ENCODE measurements around the gene CD38. TPM values are rescaled to one million over a fixed set of nuclear protein-coding genes. Genes with fewer than 3 reads are reported as not detected.
"Not testable (repeated sequence)": the region's sequence is repeated elsewhere in the genome, so short reads cannot be mapped to it uniquely, and the experiment has no call there.

Gene CD38
- total RNA-seq, 1 experiment from 2014 or later = not detected

DNA sequence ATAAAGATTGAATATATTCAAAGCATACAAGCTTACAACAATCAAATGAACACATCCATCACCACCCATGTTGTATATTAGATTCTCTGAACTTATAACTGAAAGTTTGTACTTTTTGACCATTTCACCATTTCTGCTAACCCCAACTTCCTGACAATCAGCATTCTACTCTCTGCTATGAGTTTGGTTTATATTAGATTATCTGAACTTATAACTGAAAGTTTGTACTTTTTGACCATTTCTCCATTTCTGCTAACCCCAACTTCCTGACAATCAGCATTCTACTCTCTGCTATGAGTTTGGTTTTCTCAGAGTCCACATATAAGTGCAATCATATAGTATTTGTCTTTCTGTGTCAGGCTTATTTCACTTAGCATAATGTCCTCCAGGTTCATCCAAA lies 15.7 kb upstream of the CD38 start:
- DNase-seq (ENCODE audit: low spot score) = not testable (repeated sequence)

DNA sequence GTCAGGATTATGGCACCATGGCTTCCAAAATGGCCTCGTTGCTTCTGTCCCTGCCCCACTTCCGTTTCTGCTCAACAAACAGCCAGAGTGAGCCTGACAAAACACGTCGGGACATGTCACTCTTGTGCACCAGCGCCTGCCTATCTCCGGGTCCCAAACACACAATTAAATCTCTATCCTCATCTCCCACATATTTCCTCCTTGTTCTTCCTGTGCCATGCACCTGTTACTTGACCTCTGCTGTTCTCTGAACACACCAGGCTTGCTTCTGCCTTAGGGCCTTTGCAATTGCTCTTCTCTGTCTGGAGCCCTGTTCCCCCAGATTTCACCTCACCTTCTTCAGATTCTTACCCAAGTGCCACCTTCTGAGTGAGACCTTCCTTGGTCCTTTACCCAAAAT lies 12.7 kb upstream of the CD38 start:
- DNase-seq (ENCODE audit: low spot score) = no peak

DNA sequence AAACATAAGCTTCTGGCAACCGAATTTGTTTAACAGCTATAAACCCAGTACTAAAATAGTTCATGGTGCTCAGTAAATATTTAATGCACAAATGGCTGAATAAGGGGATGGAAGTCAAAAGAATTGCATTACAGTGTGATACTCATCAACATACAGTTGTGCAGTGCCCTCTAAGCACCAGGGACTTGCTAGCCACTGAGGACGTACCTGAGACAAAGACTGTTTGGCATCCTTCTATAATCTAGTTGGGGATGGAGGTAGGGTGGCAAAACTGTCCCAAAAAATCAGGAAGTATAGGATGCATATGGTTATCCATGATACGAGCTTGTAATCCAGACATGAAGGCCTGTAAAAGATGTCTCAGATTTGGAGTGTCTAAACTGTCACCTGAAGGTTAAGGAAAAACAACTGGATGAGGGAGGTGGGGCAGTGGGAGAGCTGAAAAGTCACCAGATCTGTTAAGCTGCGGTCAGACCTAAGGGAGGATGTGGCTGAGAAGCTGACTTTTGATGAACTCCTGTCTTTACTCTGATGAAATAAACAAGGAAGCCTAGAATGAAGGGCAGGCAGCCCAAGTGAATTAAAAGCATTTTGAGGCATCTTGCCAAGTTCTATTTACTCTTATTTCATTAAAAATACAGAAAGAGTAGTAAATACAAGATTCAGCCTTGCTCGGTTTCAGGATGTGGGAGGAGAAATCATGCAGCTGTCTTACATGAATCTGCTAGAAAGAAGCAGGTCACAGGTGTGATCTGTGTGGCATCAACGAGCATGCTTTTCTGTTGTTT lies 12.0 kb upstream of the CD38 start:
- DNase-seq (ENCODE audit: low spot score) = no peak

DNA sequence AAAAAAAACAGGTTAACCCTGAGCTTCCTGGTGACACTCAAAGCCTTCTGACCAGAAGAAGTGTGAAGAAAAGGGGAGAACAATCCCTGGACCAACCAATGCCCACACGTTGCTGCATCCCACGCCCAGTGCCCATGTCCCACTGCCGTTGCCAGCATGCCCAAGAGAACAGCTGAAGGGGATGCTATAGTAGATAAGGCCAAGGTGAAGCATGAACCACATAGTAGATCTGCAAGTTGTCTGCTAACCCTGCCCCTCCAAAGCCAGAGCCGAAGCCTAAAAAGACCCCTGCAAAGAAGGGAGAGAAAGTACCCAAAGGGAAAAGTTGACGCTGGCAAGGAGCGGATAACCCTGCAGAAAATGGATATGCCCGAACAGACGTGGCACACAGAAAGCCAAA lies 11.3 kb upstream of the CD38 start:
- no peak for DNase-seq (ENCODE audit: low spot score)

DNA sequence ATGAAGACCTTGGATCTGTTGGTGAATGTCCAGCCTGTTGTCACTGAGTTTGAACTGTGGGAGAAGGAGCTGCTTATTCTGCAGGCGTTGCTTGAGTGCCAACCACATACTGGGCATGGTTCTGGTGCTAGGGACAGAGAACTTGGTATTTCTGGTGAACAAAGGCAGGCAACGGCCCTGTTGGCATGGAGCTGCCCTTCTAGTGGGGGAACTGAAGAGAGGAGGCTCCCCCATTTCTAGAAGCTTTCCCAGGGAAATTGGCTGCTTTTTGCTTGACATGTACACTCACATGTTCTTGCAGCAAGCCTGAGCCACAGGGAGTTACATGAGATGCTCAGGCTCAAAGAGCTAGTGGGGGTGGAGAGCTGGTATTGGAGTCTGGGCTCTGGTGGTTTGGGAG lies 8.9 kb upstream of the CD38 start:
- DNase-seq (ENCODE audit: low spot score) = no peak

DNA sequence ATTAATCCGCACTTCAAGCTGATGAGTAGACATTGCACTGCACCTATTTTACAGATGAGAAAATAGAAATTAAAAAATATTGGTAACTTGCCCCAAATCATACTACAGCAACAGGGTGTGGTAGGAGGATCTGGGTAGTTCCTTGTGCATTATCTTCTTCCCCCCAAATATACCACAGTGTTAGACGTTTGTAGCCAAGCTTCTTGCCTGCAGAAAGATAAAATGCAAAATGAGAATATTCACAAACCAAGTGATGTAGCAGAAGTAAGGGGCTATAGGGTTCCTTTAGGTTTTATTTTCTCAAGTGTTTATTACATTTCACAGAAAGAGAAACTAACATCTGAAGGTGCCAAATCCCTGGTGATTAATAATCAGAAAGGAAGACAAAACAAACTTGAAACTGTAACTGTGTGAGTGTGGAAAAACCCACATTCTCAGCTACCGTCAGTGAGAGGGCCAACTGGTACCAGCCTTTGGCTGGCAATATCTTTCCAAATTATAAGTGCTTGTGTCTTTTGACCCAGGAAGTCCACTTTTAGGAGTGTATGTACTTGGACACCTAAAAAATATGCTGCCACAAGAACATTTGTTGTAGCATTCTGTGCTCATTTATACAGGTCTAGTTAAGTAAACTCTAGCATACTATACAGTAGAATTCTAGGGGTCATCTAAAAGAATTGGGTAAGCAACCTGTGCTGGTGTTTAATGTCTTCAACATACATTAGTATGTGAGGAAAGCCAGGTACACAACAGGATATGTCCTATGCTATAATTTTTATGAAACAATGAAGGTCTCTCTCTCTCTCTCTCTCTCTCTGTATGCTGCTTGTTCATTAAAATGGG lies 6.7 kb upstream of the CD38 start:
- DNase-seq (ENCODE audit: low spot score) = no peak

DNA sequence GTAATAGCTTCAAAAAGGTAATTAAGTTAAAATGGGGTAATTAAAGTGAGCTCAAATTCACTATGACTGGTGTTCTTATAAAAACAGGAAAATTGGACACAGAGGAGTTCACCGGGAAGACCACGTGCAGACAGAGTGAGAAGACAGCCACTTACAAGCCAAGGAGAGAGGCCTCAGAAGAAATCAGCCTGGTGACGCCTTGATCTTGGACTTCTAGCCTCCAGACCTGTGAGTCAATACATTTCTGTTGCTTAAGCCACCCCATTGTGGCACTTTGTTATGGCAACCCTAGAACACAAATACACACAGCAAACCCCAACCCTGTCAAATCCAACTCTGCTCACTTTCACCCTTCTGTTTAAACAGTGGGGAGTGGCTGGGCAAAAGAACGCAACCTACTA lies 4.1 kb upstream of the CD38 start:
- DNase-seq (ENCODE audit: low spot score) = no peak

DNA sequence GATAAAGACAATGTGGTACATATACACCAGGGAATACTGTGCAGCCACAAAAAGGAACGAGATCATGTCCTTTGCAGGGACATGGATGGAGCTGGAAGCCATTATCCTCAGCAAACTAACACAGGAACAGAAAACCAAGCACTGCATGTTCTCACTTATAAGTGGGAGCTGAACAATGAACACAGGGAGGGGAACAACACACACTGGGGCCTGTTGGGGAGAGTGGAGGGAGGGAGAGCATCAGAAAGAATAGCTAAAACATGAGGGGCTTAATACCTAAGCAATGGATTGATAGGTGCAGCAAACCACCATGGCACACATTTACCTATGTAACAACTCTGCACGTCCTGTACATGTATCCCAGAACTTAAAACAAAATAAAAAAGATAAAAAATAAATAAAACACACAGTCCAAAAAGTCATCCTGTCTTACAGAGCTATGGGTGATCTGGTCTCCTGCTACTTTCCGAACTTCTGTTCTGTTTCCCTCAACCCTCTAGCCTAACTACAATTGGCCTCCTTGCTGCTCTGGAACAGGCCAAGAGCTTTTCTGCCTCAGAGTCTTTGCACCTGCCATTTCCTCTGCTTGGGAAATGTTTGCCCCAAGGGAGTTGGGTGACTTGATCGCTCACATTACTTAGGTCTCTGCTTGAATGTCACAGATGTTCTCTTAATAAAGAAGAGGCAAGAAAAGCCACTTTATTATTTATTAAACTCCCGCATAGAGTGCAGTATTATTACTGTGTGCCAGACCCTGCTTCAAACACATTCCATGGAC lies 1.1 kb upstream of the CD38 start:
- DNase-seq (ENCODE audit: low spot score) = no peak

DNA sequence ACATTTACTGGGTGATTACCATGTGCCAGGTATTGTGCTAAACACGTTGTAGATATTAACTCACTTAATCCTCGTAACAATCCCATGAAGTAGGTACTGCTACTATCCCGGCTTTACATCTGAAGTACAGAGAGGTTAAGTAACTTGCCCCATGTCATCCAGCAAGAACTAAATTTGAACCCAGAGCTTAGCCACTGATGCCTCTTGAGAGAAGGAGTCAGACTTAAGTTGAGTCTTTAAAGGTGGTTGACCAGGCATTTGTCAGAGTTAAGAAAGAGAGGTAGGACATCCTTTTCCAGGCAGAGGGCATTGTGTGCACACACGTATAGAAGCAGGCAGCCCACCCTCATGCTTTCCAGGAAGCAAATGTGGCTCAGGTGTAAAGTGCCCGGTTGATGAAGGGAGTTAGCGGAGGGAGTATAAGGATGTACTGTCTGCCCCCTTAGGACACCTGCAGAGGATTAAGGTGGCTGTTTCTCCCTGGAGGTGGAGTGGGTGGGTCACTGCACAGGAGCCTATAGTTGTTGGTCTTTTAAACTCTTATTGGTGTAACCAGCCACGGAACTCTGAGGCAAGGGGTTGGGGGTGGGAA lies 335 bp upstream of the CD38 start:
- no peak for DNase-seq (ENCODE audit: low spot score)

DNA sequence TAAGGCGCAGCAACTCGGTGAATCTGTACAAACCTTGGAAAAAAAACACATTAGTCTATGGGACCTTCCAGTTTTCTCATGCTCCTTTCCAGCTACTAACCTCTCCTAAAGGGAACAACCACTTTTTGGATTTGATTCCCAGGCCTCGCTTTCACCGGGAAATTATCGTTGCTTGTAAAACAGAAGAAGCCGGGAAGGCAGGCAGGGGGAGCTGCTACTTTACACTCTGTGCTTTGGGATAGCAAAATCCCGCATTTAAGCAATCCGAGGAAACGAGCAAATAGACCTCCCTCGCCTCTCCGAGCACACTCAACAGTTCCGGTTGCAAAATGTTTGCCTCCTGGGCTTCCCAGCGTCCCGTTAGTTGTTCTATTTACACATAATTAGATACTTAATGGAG lies 1.2 kb downstream of the CD38 start:
- peak; percentile 37 for DNase-seq (ENCODE audit: low spot score)

DNA sequence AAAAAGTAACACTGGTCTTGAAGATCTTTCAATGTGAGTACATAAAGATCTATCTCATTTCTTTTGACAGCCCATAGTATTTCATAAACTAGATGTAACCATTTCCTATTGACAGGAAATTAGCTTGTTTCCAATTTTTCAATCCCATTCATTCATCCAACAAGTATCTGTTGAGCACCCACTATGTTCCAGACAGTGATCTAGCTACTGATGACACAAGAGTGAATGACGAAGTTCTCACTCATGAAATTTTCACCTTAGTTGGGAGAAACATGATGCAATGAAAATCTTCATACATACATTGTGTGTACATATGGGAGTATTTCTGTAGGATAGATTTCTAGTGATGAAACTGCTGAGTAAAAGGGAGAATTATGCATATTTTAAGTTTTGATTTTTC lies 1.7 kb downstream of the CD38 start:
- no peak for DNase-seq (ENCODE audit: low spot score)

DNA sequence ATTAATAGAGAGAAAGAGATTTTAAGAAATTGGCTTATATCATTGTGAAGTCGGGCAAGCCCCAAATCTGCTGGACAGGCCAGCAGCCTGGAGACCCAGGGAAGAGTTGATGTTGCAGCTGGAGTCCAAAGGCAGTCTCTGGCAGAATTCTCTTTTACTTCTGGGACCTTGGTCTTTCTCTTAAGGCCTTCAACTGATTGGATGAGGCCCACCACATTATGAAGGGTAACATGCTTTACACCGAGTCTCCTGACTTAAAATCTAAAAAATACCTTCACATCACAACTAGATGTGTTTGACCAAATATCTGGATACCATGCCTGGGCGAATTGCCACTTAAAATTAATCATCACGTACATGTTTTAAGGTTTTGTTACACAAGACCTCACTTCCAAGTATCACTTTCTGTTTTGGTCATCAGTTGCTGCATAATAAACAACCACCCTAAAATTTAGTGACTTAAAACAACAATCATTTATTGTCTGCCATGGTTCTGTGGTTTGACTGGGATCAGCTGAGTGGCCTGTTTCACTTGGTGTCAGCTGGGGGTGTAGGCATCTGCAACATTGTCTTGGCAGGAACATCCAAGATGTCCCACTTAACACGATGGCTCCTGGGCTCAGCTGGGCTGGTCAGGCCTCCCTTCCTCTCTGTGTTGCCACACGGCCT lies 3.4 kb downstream of the CD38 start:
- no peak for DNase-seq (ENCODE audit: low spot score)

DNA sequence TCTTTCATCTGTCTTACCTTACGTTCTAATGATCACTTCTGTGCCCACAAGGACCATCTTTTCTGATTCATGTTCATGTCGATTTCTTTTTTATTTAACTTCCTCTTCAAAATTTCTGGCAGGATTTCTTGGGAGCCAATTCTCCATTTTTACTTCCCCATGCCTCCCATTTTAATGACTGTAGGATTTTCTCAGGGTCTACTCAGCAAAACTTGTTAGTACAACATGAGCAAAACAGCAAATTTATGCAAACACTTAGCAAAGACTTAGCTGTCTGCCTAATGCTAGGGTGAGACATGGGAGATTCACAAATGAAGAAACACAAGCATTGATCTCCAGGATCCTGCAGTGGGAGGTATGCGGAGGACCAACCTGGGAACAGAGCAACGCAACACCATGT lies 5.5 kb downstream of the CD38 start:
- DNase-seq (ENCODE audit: low spot score) = no peak

DNA sequence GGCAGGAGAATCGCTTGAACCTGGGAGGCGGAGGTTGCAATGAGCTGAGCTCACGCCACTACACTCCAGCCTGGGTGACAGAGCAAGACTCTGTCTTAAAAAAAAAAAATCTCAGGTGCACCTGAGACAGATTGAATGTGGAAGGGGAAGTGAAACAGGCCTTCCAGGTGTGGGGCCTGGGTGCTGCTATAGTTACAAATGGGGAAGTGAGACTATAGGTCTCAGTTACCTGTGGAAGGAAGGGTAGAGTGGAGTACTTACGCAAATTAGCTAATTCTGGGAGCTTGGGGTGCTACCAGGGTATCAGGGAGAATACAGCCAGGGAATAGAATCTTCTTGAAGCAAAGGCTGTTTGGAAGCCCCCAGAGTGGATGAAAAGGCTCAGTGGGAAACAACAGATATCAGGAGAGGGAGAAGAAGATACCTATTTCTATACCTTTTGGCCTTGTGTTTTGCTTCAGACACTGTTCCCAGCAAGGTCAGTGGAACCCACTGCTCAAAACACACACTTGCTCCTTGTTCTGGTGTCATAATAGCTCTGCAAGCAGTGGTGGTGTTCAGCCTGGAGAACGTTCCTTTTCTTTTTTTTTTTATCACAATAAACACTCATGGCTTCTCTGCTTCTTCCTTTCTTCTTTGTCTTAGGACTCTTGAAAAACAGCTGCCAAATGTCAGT lies 7.0 kb downstream of the CD38 start:
- no peak for DNase-seq (ENCODE audit: low spot score)

DNA sequence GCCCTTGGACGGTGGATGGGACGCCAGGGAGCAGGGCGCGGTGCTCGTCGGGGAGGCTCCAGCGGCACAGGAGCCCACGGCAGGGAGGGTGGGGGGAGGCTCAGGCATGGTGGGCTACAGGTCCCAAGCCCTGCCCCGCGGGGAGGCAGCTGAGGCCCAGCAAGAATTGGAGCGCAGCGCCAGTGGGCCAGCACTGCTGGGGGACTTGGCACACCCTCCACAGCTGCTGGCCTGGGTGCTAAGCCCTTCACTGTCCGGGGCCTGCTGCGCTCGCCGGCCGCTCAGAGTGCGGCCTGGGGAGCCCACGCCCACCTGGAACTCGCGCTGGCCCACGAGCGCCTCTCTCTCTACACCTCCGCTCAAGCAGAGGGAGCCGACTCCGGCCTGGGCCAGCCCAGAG lies 8.6 kb downstream of the CD38 start:
- DNase-seq (ENCODE audit: low spot score) = no peak

DNA sequence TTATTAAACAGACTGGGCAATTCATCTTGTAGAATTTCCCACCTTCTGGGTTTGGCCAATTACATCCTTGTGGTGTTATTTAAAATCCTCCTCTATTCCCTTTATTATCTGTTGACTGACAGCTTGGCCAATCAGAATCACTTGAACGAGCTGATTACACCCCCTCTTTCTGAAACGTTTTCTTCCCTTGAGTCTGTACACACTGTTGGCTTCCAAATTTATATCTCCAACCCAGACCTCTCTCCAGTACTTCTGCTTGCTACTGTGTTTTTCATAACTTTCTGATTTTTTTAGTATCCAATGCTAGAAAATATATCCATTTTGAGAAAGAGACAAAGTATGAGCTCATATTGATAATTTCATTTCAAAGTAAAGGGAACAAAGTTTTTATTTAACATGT lies 14.8 kb downstream of the CD38 start:
- DNase-seq (ENCODE audit: low spot score) = no peak

DNA sequence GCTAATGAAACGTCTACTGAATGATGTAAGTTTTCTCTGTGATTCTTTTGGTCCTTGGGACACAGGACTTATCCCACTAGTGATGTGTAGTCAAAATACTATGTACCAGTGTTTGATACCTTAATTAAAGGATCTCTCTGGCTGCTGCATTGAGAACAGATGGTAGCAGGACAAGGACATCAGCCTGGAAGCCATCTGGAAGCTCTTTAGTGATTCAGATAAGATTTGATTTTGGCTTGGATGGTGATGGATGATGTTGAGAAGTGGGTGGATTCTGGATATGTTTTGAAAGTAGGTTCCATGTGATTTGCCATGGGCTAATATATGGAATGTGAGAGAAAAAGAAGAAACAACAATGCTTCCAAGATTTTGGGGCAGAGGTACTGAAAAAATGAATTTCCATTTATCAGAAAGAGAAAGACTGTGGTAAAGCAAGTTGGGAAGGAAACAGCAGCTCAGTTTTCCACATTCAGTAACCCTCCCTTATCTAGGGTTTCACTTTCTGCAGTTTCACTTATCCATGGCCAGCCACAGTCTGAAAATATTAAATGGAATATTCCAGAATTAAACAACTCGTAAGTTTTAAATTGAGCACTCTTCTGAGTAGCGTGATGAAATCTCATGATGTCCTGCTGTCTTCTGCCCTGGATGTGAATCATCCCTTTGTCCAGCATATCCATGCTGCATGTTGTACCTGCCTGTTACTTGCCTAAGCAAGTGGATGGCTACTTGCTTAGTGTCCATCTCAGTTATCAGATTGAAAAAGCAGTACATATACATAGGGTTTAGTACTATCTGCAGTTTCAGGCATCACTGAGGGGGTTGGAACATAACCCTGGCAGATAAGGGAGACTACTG lies 15.6 kb downstream of the CD38 start:
- DNase-seq (ENCODE audit: low spot score) = no peak

DNA sequence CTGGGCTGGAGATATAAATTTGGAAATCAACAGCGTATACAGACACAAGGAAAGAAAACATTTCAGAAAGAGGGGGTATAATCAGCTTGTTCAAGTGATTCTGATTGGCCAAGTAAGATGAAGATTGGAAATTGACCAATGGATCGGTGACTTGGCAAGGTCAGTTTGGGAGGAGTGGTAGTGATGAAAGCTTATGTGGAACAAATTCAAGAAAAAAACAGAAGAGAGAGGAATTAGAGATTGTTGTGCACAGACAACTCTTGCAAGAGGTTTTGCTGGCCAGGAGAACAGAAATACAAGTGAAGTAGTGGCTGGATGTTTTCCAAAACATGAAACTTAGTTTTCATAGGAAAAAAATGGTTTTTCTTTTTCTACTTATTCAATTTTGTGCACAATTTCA lies 16.3 kb downstream of the CD38 start:
- no peak for DNase-seq (ENCODE audit: low spot score)

DNA sequence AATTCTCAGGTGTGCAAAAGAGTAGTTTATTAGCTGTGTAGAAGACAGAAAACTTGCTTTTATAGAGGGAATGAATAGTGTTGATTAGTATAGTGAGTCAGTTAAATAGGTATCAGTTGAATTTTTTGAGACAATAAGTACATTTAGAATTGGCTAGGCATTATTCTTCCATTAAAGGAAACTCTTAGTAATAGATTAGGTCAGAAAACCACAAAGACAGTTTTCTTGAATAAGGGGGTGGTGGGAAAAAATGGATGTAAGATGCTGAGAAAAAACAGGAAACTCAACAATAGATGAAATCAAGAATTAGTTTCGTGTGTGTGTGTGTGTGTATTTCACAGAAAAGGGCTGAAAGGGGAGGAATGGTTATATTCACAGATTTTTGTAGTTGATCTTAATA lies 16.8 kb downstream of the CD38 start:
- no peak for DNase-seq (ENCODE audit: low spot score)

DNA sequence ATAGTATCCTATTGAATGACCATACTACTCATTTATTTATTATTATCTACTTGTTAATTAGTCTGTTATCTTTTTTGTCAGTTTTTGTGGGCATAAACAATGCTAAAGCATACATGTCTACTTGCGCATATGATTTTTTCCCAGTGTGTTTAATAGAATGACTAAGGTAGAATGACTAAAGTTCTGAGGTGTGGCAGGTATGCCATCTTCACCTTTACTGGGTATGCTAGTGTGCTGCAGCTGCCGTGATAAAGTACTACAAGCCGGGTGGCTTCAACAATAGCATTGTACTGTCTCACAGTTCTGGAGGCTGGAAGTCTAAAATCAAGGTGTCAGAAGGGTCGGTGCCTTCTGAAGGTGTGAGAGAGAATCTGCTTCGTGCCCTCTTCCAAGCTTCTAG lies 19.2 kb downstream of the CD38 start:
- no peak for DNase-seq (ENCODE audit: low spot score)

Data from A172 (cell line).